RPMI8226 (cell line): Measurements from ENCODE around the gene FAM240B.

Experiments
- DNase-seq: peaks from one replicate; pipeline ENCODE4 v3.0.0-alpha.2; 2015

FAM240B gene

GRCh38 chr9:38662763-38663593 is 57.0 kb downstream of the FAM240B start:
- no peak for DNase-seq

- no peak for DNase-seq
Measured at GRCh38 chr9:38659538-38659937, 60.4 kb downstream of the FAM240B start.

- no peak for DNase-seq
Measured at GRCh38 chr9:38656896-38657295, 63.0 kb downstream of the FAM240B start.

- no peak for DNase-seq
Measured at GRCh38 chr9:38652486-38652885, 67.4 kb downstream of the FAM240B start.

- DNase-seq, result no peak
Measured at GRCh38 chr9:38652044-38652443, 67.9 kb downstream of the FAM240B start.

- no peak for DNase-seq
Measured at GRCh38 chr9:38651400-38652042, 68.4 kb downstream of the FAM240B start.

GRCh38 chr9:38650564-38650963 is 69.4 kb downstream of the FAM240B start:
- DNase-seq, result no peak

GRCh38 chr9:38649731-38650363 is 70.1 kb downstream of the FAM240B start:
- DNase-seq, result no peak

- no peak for DNase-seq
Measured at GRCh38 chr9:38644601-38645000, 75.3 kb downstream of the FAM240B start.
